Endothelial cell of umbilical vein (primary cell): ENCODE results near the gene EPSTI1. TPM values are rescaled to one million over a fixed set of nuclear protein-coding genes. Genes with fewer than 3 reads are reported as not detected.

Source experiments
- BruUV-seq: library from RNA; stranded (reverse); fragments of 400-500 nt; replicated peaks from 2 replicates; lab custom pipeline; 2021; lab: Mats Ljungman, UMichigan
- CTCF ChIA-PET: fragments of 300-600, 350-600 bp; sonication (Branson Sonifier 250); formaldehyde crosslinking; loops from one replicate; lab custom pipeline; 2021; ENCODE audit warnings: antibody characterized with exemption, inconsistent platforms; lab: Charles Lee
- POLR2A ChIA-PET: fragments of 300-600, 350-600 bp; sonication (Branson Sonifier 250); formaldehyde crosslinking; loops from one replicate; lab custom pipeline; 2021; ENCODE audit warnings: antibody characterized with exemption, inconsistent platforms; lab: Charles Lee
- DNase-seq: peaks from one replicate; pipeline ENCODE4 v3.0.0-alpha.2; 2011; ENCODE audit warnings: low read depth, low spot score
- FAIRE-seq: peaks from 2 replicates; lab custom pipeline; 2011; peaks lifted over from hg19 to GRCh38; lab: Jason Lieb, UNC
- H2AFZ ChIP-seq: 2 replicates; pipeline ENCODE4 v1.6.0; 2012; ENCODE audit warnings: low read depth, low read length, control low read depth, inconsistent platforms
- H3K27ac ChIP-seq: 2 replicates; pipeline ENCODE4 v1.5.1; 2011; ENCODE audit warnings: low read depth, mild to moderate bottlenecking, control low read depth, low read length, moderate library complexity; ENCODE audit not compliant: insufficient read depth
- H3K27me3 ChIP-seq, 2 experiments: 2 replicates each; pipeline versions ENCODE4 v1.6.0 to v1.6.1; 2011; ENCODE audit warnings: low read length in 2 of 2, mixed read lengths in 1 of 2; ENCODE audit not compliant: control insufficient read depth in 2 of 2, insufficient read depth in 2 of 2
- H3K36me3 ChIP-seq, 2 experiments: 2 replicates in 1 of 2; 3 replicates in 1 of 2; pipeline ENCODE4 v1.5.1; 2011; ENCODE audit warnings: low read length in 2 of 2, mild to moderate bottlenecking in 1 of 2, moderate library complexity in 1 of 2; ENCODE audit not compliant: control insufficient read depth in 2 of 2, insufficient read depth in 2 of 2; ENCODE audit errors: extremely low read depth in 1 of 2
- H3K4me1 ChIP-seq: 3 replicates; pipeline ENCODE4 v1.5.1; 2011; ENCODE audit warnings: mild to moderate bottlenecking, low read length; ENCODE audit not compliant: control insufficient read depth, insufficient read depth; ENCODE audit errors: extremely low read depth
- H3K4me2 ChIP-seq: 2 replicates; pipeline ENCODE4 v1.6.1; 2011; ENCODE audit warnings: low read length, control low read depth, mixed read lengths; ENCODE audit not compliant: insufficient read depth
- H3K4me3 ChIP-seq, 3 experiments: fragments of 200-600 bp in 1 of 3; sonication (generic), shearing (Covaris generic) in 1 of 3; replicated peaks in 1 of 3; 2 replicates each; pipeline ENCODE4 v1.5.1; 2011 to 2016; ENCODE audit warnings: control low read depth in 3 of 3, low read length in 3 of 3, mild to moderate bottlenecking in 2 of 3, inconsistent platforms in 1 of 3, low read depth in 1 of 3, moderate library complexity in 1 of 3; ENCODE audit not compliant: insufficient read depth in 1 of 3
- H3K79me2 ChIP-seq: 2 replicates; pipeline ENCODE4 v1.6.0; 2012; ENCODE audit warnings: low read length, inconsistent platforms; ENCODE audit not compliant: control insufficient read depth, insufficient read depth
- H3K9ac ChIP-seq: replicated peaks from 2 replicates; pipeline ENCODE3; 2011; ENCODE audit warnings: low read length, control low read depth; ENCODE audit not compliant: insufficient read depth; ENCODE audit errors: extremely low read depth
- H3K9me1 ChIP-seq: replicated peaks from 3 replicates; pipeline ENCODE4 v1.6.0; 2011; ENCODE audit warnings: mild to moderate bottlenecking, low read length; ENCODE audit not compliant: control insufficient read depth, insufficient read depth; ENCODE audit errors: extremely low read depth
- H3K9me3 ChIP-seq: replicated peaks from 2 replicates; pipeline ENCODE4 v1.5.1; 2012; ENCODE audit warnings: low read length, inconsistent platforms; ENCODE audit not compliant: control insufficient read depth, insufficient read depth
- H4K20me1 ChIP-seq: replicated peaks from 2 replicates; pipeline ENCODE3; 2011; ENCODE audit warnings: mild to moderate bottlenecking, low read length; ENCODE audit not compliant: control insufficient read depth, insufficient read depth; ENCODE audit errors: extremely low read depth
- EZH2 ChIP-seq: IDR thresholded peaks from 2 replicates; pipeline ENCODE4 v1.6.1; 2012; ENCODE audit warnings: borderline replicate concordance, low read depth, mild to moderate bottlenecking, moderate library complexity, low read length, inconsistent platforms; ENCODE audit not compliant: severe bottlenecking
- FOS ChIP-seq: IDR thresholded peaks from 2 replicates; pipeline ENCODE4 v1.6.1; 2011; ENCODE audit warnings: mild to moderate bottlenecking, low read length, moderate library complexity, borderline replicate concordance; ENCODE audit not compliant: insufficient read depth
- GATA2 ChIP-seq: IDR thresholded peaks from 2 replicates; pipeline ENCODE4 v1.7.0; 2011; ENCODE audit warnings: low read depth, mild to moderate bottlenecking, moderate library complexity, mixed read lengths, low read length; ENCODE audit not compliant: insufficient read length, insufficient read depth
- JUN ChIP-seq: IDR thresholded peaks from 2 replicates; pipeline ENCODE4 v1.6.1; 2011; ENCODE audit warnings: borderline replicate concordance, low read depth; ENCODE audit not compliant: insufficient read length, insufficient read depth
- MYC ChIP-seq: IDR thresholded peaks from one replicate; pipeline ENCODE4 v1.6.1; 2011; ENCODE audit warnings: mild to moderate bottlenecking, low read depth, low read length
- POLR2A ChIP-seq: IDR thresholded peaks from 2 replicates; pipeline ENCODE4 v1.6.1; 2012; ENCODE audit warnings: low read depth, mild to moderate bottlenecking, control low read depth, low read length
- POLR2AphosphoS5 ChIP-seq: IDR thresholded peaks from 2 replicates; pipeline ENCODE4 v1.6.1; 2012; ENCODE audit warnings: low read depth, mild to moderate bottlenecking, control low read depth, low read length, moderate library complexity; ENCODE audit not compliant: insufficient read depth
- dilution Hi-C: fragments of 300-500 bp; cut with MboI; formaldehyde crosslinking; loops from one replicate; pipeline ENCODE4 v1.15.0; 2019; ENCODE audit warnings: low sequenced_read_pairs; ENCODE audit not compliant: extremely low pct_ligation_motif_present
- intact Hi-C: fragments of 100-400 bp; cut with micrococcal nuclease; formaldehyde crosslinking; loops from one replicate; pipeline ENCODE4 v1.10.0; 2022
- polyA plus RNA-seq, 4 experiments: library from polyadenylated mRNA; depleted of rRNA in 3 of 4; stranded (reverse) in 3 of 4; unstranded in 1 of 4; fragments of >200 nt; gene quantifications; 2 replicates each; pipeline versions ENCODE4 v1.2.1 to v1.2.3, GENCODE V29; 2011 to 2012; ENCODE audit warnings: missing spikeins in 1 of 4
- total RNA-seq: library from RNA; stranded (reverse); gene quantifications from 2 replicates; pipeline ENCODE4 v1.2.3, GENCODE V29; 2021
- TF ChIP-seq, protein P1 (sequence below), 2 donors: IDR thresholded peaks; 1 replicate in 1 of 2; 2 replicates in 1 of 2; pipeline ENCODE4 v1.5.1; 2011; ENCODE audit warnings: low read length in 2 of 2, mild to moderate bottlenecking in 2 of 2, moderate library complexity in 2 of 2, control low read depth in 1 of 2, inconsistent platforms in 1 of 2, low read depth in 1 of 2; ENCODE audit not compliant: insufficient read depth in 1 of 2; ENCODE audit errors: extremely low read depth in 1 of 2
- TF ChIP-seq, protein P2 (sequence below): IDR thresholded peaks from 2 replicates; pipeline ENCODE4 v1.6.1; 2011; ENCODE audit not compliant: insufficient read depth, insufficient read length

The EPSTI1 gene
- total and polyA plus RNA-seq, 2 donors (not counting 3 experiments of a cell fraction or from before 2014, with no cell fraction given) = 0.77 to 3.1 TPM

DNA sequence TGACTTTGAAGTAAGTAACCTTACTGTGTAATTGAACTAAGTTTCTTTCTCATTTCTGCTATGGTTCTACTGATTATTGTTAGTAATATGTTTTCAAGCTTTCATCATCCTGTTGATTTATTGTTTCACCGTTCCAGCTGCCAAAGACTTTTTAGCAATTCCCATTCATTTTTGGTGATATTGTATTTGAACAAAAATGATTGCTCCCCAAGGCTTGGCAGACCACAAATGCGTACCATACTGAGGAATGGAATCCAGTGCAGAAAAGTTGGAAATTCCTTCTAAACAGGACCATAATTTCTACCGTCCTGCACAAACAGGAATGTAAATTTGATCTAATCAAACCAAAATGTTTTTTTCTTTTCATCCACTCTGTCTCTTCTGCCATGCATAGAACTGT, 10.7 kb downstream of the EPSTI1 start:
- Histone ChIP-seq H3K9me3 (no peaks in the 10 kb centered on the region), H3K79me2 (no peaks in the 10 kb centered on the region), H3K36me3 (no peaks in the 10 kb centered on the region), H3K4me3 (no peak overlapping the region), H3K27me3 (no peaks in the 10 kb centered on the region), H3K4me1 (no peaks in the 10 kb centered on the region), H3K9ac (no peak overlapping the region), H3K27ac (no peak overlapping the region), H2AFZ (no peak overlapping the region), H4K20me1 (no peaks in the 10 kb centered on the region), H3K4me2 (no peak overlapping the region), H3K9me1 (no peaks in the 10 kb centered on the region)
- BruUV-seq = no TSS peak
- CTCF ChIA-PET = interaction anchor here (1.9 kb wide), 1 partner anchor 10 kb away, joined by 5 read pairs; no protein-coding TSS in a partner anchor
- dilution Hi-C loops (no loop called here), intact Hi-C loops (no loop called here)
- FAIRE-seq (no peak), DNase-seq (no peak)
- TF ChIP-seq, protein P1, sequence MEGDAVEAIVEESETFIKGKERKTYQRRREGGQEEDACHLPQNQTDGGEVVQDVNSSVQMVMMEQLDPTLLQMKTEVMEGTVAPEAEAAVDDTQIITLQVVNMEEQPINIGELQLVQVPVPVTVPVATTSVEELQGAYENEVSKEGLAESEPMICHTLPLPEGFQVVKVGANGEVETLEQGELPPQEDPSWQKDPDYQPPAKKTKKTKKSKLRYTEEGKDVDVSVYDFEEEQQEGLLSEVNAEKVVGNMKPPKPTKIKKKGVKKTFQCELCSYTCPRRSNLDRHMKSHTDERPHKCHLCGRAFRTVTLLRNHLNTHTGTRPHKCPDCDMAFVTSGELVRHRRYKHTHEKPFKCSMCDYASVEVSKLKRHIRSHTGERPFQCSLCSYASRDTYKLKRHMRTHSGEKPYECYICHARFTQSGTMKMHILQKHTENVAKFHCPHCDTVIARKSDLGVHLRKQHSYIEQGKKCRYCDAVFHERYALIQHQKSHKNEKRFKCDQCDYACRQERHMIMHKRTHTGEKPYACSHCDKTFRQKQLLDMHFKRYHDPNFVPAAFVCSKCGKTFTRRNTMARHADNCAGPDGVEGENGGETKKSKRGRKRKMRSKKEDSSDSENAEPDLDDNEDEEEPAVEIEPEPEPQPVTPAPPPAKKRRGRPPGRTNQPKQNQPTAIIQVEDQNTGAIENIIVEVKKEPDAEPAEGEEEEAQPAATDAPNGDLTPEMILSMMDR (IDR thresholded peaks at IDR 0.05; ENCODE audit: extremely low read depth in 1 of 2, insufficient read depth in 1 of 2, low read depth in 1 of 2, low read length in 2 of 2) = no peak
- TF ChIP-seq, protein P2, sequence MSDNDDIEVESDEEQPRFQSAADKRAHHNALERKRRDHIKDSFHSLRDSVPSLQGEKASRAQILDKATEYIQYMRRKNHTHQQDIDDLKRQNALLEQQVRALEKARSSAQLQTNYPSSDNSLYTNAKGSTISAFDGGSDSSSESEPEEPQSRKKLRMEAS = no peak
- no peak for TF ChIP-seq POLR2AphosphoS5
- TF ChIP-seq POLR2A = no peak
- no peak for TF ChIP-seq GATA2
- no peak for TF ChIP-seq EZH2
- no peak for TF ChIP-seq FOS
- no peak for TF ChIP-seq MYC
- TF ChIP-seq JUN = no peak
- POLR2A ChIA-PET = no interaction called here
